Astrocyte (in vitro differentiated cells and primary cell): ENCODE measurements around the gene AATK. TPM values are rescaled to one million over a fixed set of nuclear protein-coding genes. Genes with fewer than 3 reads are reported as not detected.

Experiments used
- DNase-seq: peaks from one replicate; pipeline ENCODE4 v3.0.0-alpha.2; 2010; ENCODE audit warnings: low read depth
- FAIRE-seq: peaks from 2 replicates; lab custom pipeline; 2011; peaks lifted over from hg19 to GRCh38; lab: Jason Lieb, UNC
- H2AFZ ChIP-seq: 2 replicates; pipeline ENCODE4 v1.6.0; 2012; ENCODE audit warnings: low read depth, low read length, inconsistent platforms
- H3K27ac ChIP-seq: 2 replicates; pipeline ENCODE4 v1.5.1; 2011; ENCODE audit warnings: low read depth, low read length, inconsistent platforms
- H3K27me3 ChIP-seq: 2 replicates; pipeline ENCODE4 v1.6.0; 2011; ENCODE audit warnings: low read length, inconsistent platforms; ENCODE audit not compliant: insufficient read depth
- H3K36me3 ChIP-seq: 2 replicates; pipeline ENCODE4 v1.5.1; 2011; ENCODE audit warnings: low read length, inconsistent platforms; ENCODE audit not compliant: insufficient read depth
- H3K4me1 ChIP-seq: 2 replicates; pipeline ENCODE4 v1.5.1; 2011; ENCODE audit warnings: low read length, inconsistent platforms; ENCODE audit not compliant: insufficient read depth
- H3K4me2 ChIP-seq: 2 replicates; pipeline ENCODE4 v1.6.0; 2012; ENCODE audit warnings: low read length, inconsistent platforms
- H3K4me3 ChIP-seq: 2 replicates; pipeline ENCODE4 v1.5.1; 2011; ENCODE audit warnings: low read depth, mild to moderate bottlenecking, low read length, inconsistent platforms; ENCODE audit not compliant: insufficient read depth
- H3K79me2 ChIP-seq: 2 replicates; pipeline ENCODE4 v1.6.0; 2012; ENCODE audit warnings: mild to moderate bottlenecking, low read length, inconsistent platforms; ENCODE audit not compliant: insufficient read depth
- H3K9ac ChIP-seq: 2 replicates; pipeline ENCODE4 v1.6.0; 2012; ENCODE audit warnings: mild to moderate bottlenecking, low read length, inconsistent platforms
- H3K9me3 ChIP-seq: 2 replicates; pipeline ENCODE4 v1.5.1; 2012; ENCODE audit warnings: low read depth, mild to moderate bottlenecking, low read length, inconsistent platforms; ENCODE audit not compliant: insufficient read depth
- H4K20me1 ChIP-seq: 2 replicates; pipeline ENCODE4 v1.6.0; 2012; ENCODE audit warnings: low read length, inconsistent platforms; ENCODE audit not compliant: insufficient read depth
- H3K27ac Mint-ChIP-seq: one replicate; pipeline ENCODE4 v1.8.0; 2021; ENCODE audit warnings: mild to moderate bottlenecking, mixed read lengths; ENCODE audit not compliant: unreplicated experiment
- H3K27me3 Mint-ChIP-seq: one replicate; pipeline ENCODE4 v1.8.0; 2021; ENCODE audit warnings: low read depth, mixed read lengths; ENCODE audit not compliant: unreplicated experiment
- H3K36me3 Mint-ChIP-seq: one replicate; pipeline ENCODE4 v1.8.0; 2021; ENCODE audit warnings: low read depth, mixed read lengths; ENCODE audit not compliant: unreplicated experiment
- H3K4me1 Mint-ChIP-seq: one replicate; pipeline ENCODE4 v1.8.0; 2021; ENCODE audit warnings: low read depth, mixed read lengths; ENCODE audit not compliant: unreplicated experiment
- H3K4me3 Mint-ChIP-seq: one replicate; pipeline ENCODE4 v1.8.0; 2021; ENCODE audit warnings: mild to moderate bottlenecking, moderate library complexity, mixed read lengths; ENCODE audit not compliant: unreplicated experiment
- H3K9me3 Mint-ChIP-seq: one replicate; pipeline ENCODE4 v1.8.0; 2021; ENCODE audit warnings: mild to moderate bottlenecking, mixed read lengths; ENCODE audit not compliant: unreplicated experiment
- CTCF ChIP-seq: IDR thresholded peaks from 2 replicates; pipeline ENCODE4 v1.5.1; 2011; ENCODE audit warnings: low read depth, mild to moderate bottlenecking, inconsistent platforms, low read length, moderate library complexity; ENCODE audit not compliant: insufficient read depth
- EZH2 ChIP-seq: IDR thresholded peaks from 2 replicates; pipeline ENCODE4 v1.6.1; 2012; ENCODE audit warnings: mild to moderate bottlenecking, low read length, inconsistent platforms; ENCODE audit not compliant: insufficient read depth
- total RNA-seq: library from RNA; stranded (reverse); gene quantifications from 2 replicates; pipeline ENCODE4 v1.2.1, GENCODE V29; 2021

Gene AATK
- total RNA-seq, 1 donor from 2014 or later, result 0.54 TPM

- no peak overlapping the region for H3K27ac Mint-ChIP-seq
- Histone ChIP-seq H3K79me2 (no peaks in the 10 kb centered on the region), H3K9ac (no peak overlapping the region), H3K27ac (no peak overlapping the region), H3K4me1 (no peaks in the 10 kb centered on the region), H3K4me3 (no peak overlapping the region), H2AFZ (no peak overlapping the region), H3K36me3 (no peaks in the 10 kb centered on the region), H3K27me3 (peaks cover 4% of the 10 kb centered on the region), H4K20me1 (no peaks in the 10 kb centered on the region), H3K4me2 (no peak overlapping the region), H3K9me3 (no peaks in the 10 kb centered on the region)
- DNase-seq (no peak), FAIRE-seq (no peak)
- H3K36me3 Mint-ChIP-seq, result no peaks in the 10 kb centered on the region
- H3K4me1 Mint-ChIP-seq, result no peaks in the 10 kb centered on the region
- H3K9me3 Mint-ChIP-seq, result no peaks in the 10 kb centered on the region
- peaks cover 26% of the 10 kb centered on the region for H3K27me3 Mint-ChIP-seq
- H3K4me3 Mint-ChIP-seq, result no peak overlapping the region
- no peak for TF ChIP-seq CTCF
- no peak for TF ChIP-seq EZH2
Measured at GRCh38 chr17:81161536-81161935, 4.5 kb downstream of the AATK start.

GRCh38 chr17:81160747-81161453 is 5.1 kb downstream of the AATK start:
- no peak overlapping the region for H3K4me3 Mint-ChIP-seq
- no peaks in the 10 kb centered on the region for H3K4me1 Mint-ChIP-seq
- no peak for DNase-seq
- no peak overlapping the region for H3K9ac ChIP-seq
- H3K9me3 ChIP-seq, result no peaks in the 10 kb centered on the region
- H3K4me2 ChIP-seq, result no peak overlapping the region
- no peaks in the 10 kb centered on the region for H3K36me3 Mint-ChIP-seq
- FAIRE-seq, result no peak
- no peak overlapping the region for H3K27ac ChIP-seq
- H4K20me1 ChIP-seq, result no peaks in the 10 kb centered on the region
- no peak overlapping the region for H3K4me3 ChIP-seq
- TF ChIP-seq CTCF, result no peak
- TF ChIP-seq EZH2, result no peak
- H3K27me3 Mint-ChIP-seq, result peaks cover 26% of the 10 kb centered on the region
- peaks cover 3% of the 10 kb centered on the region for H3K27me3 ChIP-seq
- no peaks in the 10 kb centered on the region for H3K79me2 ChIP-seq
- no peak overlapping the region for H2AFZ ChIP-seq
- no peaks in the 10 kb centered on the region for H3K4me1 ChIP-seq
- no peak overlapping the region for H3K27ac Mint-ChIP-seq
- H3K36me3 ChIP-seq, result no peaks in the 10 kb centered on the region
- no peaks in the 10 kb centered on the region for H3K9me3 Mint-ChIP-seq

- Mint-ChIP-seq H3K4me1 (no peaks in the 10 kb centered on the region), H3K9me3 (no peaks in the 10 kb centered on the region), H3K36me3 (no peaks in the 10 kb centered on the region), H3K4me3 (no peak overlapping the region), H3K27ac (no peak overlapping the region), H3K27me3 (peaks cover 26% of the 10 kb centered on the region)
- DNase-seq (no peak), FAIRE-seq (no peak)
- Histone ChIP-seq H3K79me2 (no peaks in the 10 kb centered on the region), H3K4me2 (no peak overlapping the region), H3K4me1 (no peaks in the 10 kb centered on the region), H3K27me3 (peaks cover under 1% of the 10 kb centered on the region), H3K9ac (no peak overlapping the region), H3K9me3 (no peaks in the 10 kb centered on the region), H3K36me3 (no peaks in the 10 kb centered on the region), H3K4me3 (no peak overlapping the region), H2AFZ (no peak overlapping the region), H3K27ac (no peak overlapping the region), H4K20me1 (no peaks in the 10 kb centered on the region)
- no peak for TF ChIP-seq EZH2
- no peak for TF ChIP-seq CTCF
Measured at GRCh38 chr17:81160306-81160705, 5.7 kb downstream of the AATK start.
